ENCODE data around the gene DENND4B. TPM values are rescaled to one million over a fixed set of nuclear protein-coding genes. Genes with fewer than 3 reads are reported as not detected.

DENND4B gene
- total and polyA plus RNA-seq, 4 experiments from 2014 or later: 6.9 to 216 (median 123) TPM

- Mint-ChIP-seq H3K4me3 (peak overlapping the region in 1 of 8 donors; percentile 72), H3K9me3 (no peaks in the 10 kb centered on the region), H3K27me3 (no peaks in the 10 kb centered on the region), H3K36me3 (peaks cover under 1 to 14% of the 10 kb centered on the region in 2 donors), H3K27ac (peak overlapping the region; percentile 73 to 96 (median 85)), H3K4me1 (peaks cover 19 to 54% (median 37%) of the 10 kb centered on the region in 4 donors)
- POLR2A ChIA-PET (ENCODE audit: partially characterized antibody): interaction anchor here (4.0 to 5.1 kb wide), 5 partner anchors 8 to 47 kb away, joined by 56 to 148 read pairs (median 93); partner anchors contain the start of genes CRTC2, DENND4B, GATAD2B and JTB
- Histone ChIP-seq H3K36me3 (ENCODE audit: insufficient read depth, low read length) (peaks cover 14% of the 10 kb centered on the region), H3K4me3 (ENCODE audit: low read length in 2 of 2) (no peak overlapping the region), H3K27me3 (ENCODE audit: insufficient read depth, low read length) (no peaks in the 10 kb centered on the region), H3K27ac (ENCODE audit: low read depth, low read length) (no peak overlapping the region), H3K9me3 (ENCODE audit: control insufficient read depth in 1 of 2, low read length in 2 of 2) (no peaks in the 10 kb centered on the region), H3K4me1 (ENCODE audit: insufficient read depth, low read length) (peaks cover 36% of the 10 kb centered on the region)
- no peak for DNase-seq
- CTCF ChIA-PET (ENCODE audit: partially characterized antibody): interaction anchor here (2.1 to 8.4 kb wide), 4 partner anchors 11 to 23 kb away, joined by 7 to 70 read pairs (median 26); partner anchors contain the start of genes CRTC2, DENND4B and RAB13
- intact Hi-C loops (cut with micrococcal nuclease): no loop called here
Measured at GRCh38 chr1:153968972-153969371, 22.5 kb upstream of the DENND4B start.

- ChIA-PET CTCF (ENCODE audit: partially characterized antibody) (interaction anchor here (0.5 to 8.4 kb wide), 9 partner anchors 8 to 308 kb away, joined by 3 to 70 read pairs (median 7); partner anchors contain the start of genes CRTC2, DENND4B, JTB and RAB13), POLR2A (ENCODE audit: partially characterized antibody) (interaction anchor here (1.2 to 5.1 kb wide), 11 partner anchors 8 to 304 kb away, joined by 3 to 148 read pairs (median 11); partner anchors contain the start of genes CRTC2, DENND4B, GATAD2B and HAX1)
- peak overlapping the region; percentile 29 to 99 (median 96) for H3K27ac Mint-ChIP-seq
- H3K27me3 Mint-ChIP-seq: no peaks in the 10 kb centered on the region
- H3K4me1 Mint-ChIP-seq: peaks cover 24 to 58% (median 42%) of the 10 kb centered on the region in 4 donors
- H3K36me3 Mint-ChIP-seq: peaks cover 0 to 14% of the 10 kb centered on the region in 2 donors
- no peaks in the 10 kb centered on the region for H3K9me3 Mint-ChIP-seq
- H3K36me3 ChIP-seq (ENCODE audit: insufficient read depth, low read length): peaks cover 8% of the 10 kb centered on the region
- H3K27me3 ChIP-seq (ENCODE audit: insufficient read depth, low read length): no peaks in the 10 kb centered on the region
- no peaks in the 10 kb centered on the region for H3K9me3 ChIP-seq (ENCODE audit: control insufficient read depth in 1 of 2, low read length in 2 of 2)
- H3K4me3 ChIP-seq (ENCODE audit: low read length in 2 of 2): no peak overlapping the region
- peak overlapping the region in 5 of 8 donors; percentile 15 to 93 (median 43) for H3K4me3 Mint-ChIP-seq
- no peak for DNase-seq
- peak overlapping the region; percentile 89 for H3K27ac ChIP-seq (ENCODE audit: low read depth, low read length)
- intact Hi-C loops (cut with micrococcal nuclease): no loop called here
- peaks cover 39% of the 10 kb centered on the region for H3K4me1 ChIP-seq (ENCODE audit: insufficient read depth, low read length)
Measured at GRCh38 chr1:153968408-153968807, 21.9 kb upstream of the DENND4B start.

GRCh38 chr1:153968000-153968363 lies 21.5 kb upstream of the DENND4B start:
- peak overlapping the region; percentile 86 to 97 (median 92) for H3K4me3 Mint-ChIP-seq
- H3K4me1 Mint-ChIP-seq: peaks cover 24 to 60% (median 45%) of the 10 kb centered on the region in 4 donors
- H3K36me3 Mint-ChIP-seq: peaks cover 0 to 11% of the 10 kb centered on the region in 2 donors
- peaks cover 39% of the 10 kb centered on the region for H3K4me1 ChIP-seq (ENCODE audit: insufficient read depth, low read length)
- peaks cover 4% of the 10 kb centered on the region for H3K36me3 ChIP-seq (ENCODE audit: insufficient read depth, low read length)
- intact Hi-C loops (cut with micrococcal nuclease): loop anchor here (1.0 kb wide), 4 partner anchors 9 to 45 kb away; partner anchors contain the start of genes CRTC2, DENND4B and JTB
- no peaks in the 10 kb centered on the region for H3K9me3 ChIP-seq (ENCODE audit: control insufficient read depth in 1 of 2, low read length in 2 of 2)
- peak overlapping the region in 1 of 2 donors; percentile 66 for H3K4me3 ChIP-seq (ENCODE audit: low read length in 2 of 2)
- ChIA-PET POLR2A (ENCODE audit: partially characterized antibody) (interaction anchor here (1.0 to 5.1 kb wide), 17 partner anchors 9 to 305 kb away, joined by 3 to 148 read pairs (median 7); partner anchors contain the start of genes CRTC2, DENND4B, GATAD2B and HAX1), CTCF (ENCODE audit: partially characterized antibody) (interaction anchor here (0.5 to 8.4 kb wide), 13 partner anchors 8 to 308 kb away, joined by 3 to 70 read pairs (median 6); partner anchors contain the start of genes CRTC2, DENND4B, GATAD2B and JTB)
- no peaks in the 10 kb centered on the region for H3K27me3 ChIP-seq (ENCODE audit: insufficient read depth, low read length)
- no peaks in the 10 kb centered on the region for H3K9me3 Mint-ChIP-seq
- H3K27me3 Mint-ChIP-seq: no peaks in the 10 kb centered on the region
- DNase-seq: no peak
- H3K27ac ChIP-seq (ENCODE audit: low read depth, low read length): peak overlapping the region; percentile 89
- H3K27ac Mint-ChIP-seq: peak overlapping the region; percentile 95 to 99 (median 96)

GRCh38 chr1:153967107-153967999 lies 20.8 kb upstream of the DENND4B start, which contains the start of gene CREB3L4:
TSS of gene CREB3L4 (plus strand) at chr1:153967902. CDS start at chr1:153968526, 624 bp downstream.
- no peaks in the 10 kb centered on the region for H3K9me3 ChIP-seq (ENCODE audit: control insufficient read depth in 1 of 2, low read length in 2 of 2)
- Mint-ChIP-seq H3K27ac (peak within 1 kb of the TSS; percentile 95 to 99 (median 96)), H3K36me3 (peaks cover 0 to 14% of the 10 kb centered on the region in 2 donors), H3K9me3 (no peaks in the 10 kb centered on the region), H3K4me3 (peak within 1 kb of the TSS; percentile 86 to 97 (median 92)), H3K4me1 (peaks cover 29 to 60% (median 47%) of the 10 kb centered on the region in 4 donors), H3K27me3 (no peaks in the 10 kb centered on the region)
- peaks cover 46% of the 10 kb centered on the region for H3K4me1 ChIP-seq (ENCODE audit: insufficient read depth, low read length)
- CTCF ChIA-PET (ENCODE audit: partially characterized antibody): interaction anchor here (0.5 to 8.4 kb wide), 14 partner anchors 9 to 307 kb away, joined by 3 to 70 read pairs (median 5); partner anchors contain the start of genes CRTC2, DENND4B, GATAD2B and JTB
- H3K27ac ChIP-seq (ENCODE audit: low read depth, low read length): peak within 1 kb of the TSS; percentile 89
- DNase-seq: peak; percentile 82 to 91 (median 87)
- peak within 1 kb of the TSS; percentile 45 to 66 for H3K4me3 ChIP-seq (ENCODE audit: low read length in 2 of 2)
- H3K36me3 ChIP-seq (ENCODE audit: insufficient read depth, low read length): no peaks in the 10 kb centered on the region
- no peaks in the 10 kb centered on the region for H3K27me3 ChIP-seq (ENCODE audit: insufficient read depth, low read length)
- POLR2A ChIA-PET (ENCODE audit: partially characterized antibody): interaction anchor here (0.7 to 5.1 kb wide), 23 partner anchors 9 to 1043 kb away, joined by 3 to 148 read pairs (median 6); partner anchors contain the start of genes CRTC2, DENND4B, GATAD2B and HAX1
- intact Hi-C loops (cut with micrococcal nuclease): loop anchor here (1.0 kb wide), 4 partner anchors 9 to 44 kb away; partner anchors contain the start of genes CRTC2, DENND4B and JTB

- ChIA-PET POLR2A (ENCODE audit: partially characterized antibody) (interaction anchor here (1.1 to 3.3 kb wide), 7 partner anchors 9 to 166 kb away, joined by 3 to 70 read pairs (median 22); partner anchors contain the start of genes DENND4B, GATAD2B, JTB and RPS27), CTCF (ENCODE audit: partially characterized antibody) (interaction anchor here (1.6 to 8.4 kb wide), 5 partner anchors 12 to 40 kb away, joined by 5 to 70 read pairs (median 12); partner anchors contain the start of genes DENND4B, JTB and RAB13)
- Mint-ChIP-seq H3K27me3 (no peaks in the 10 kb centered on the region), H3K4me1 (peaks cover 37 to 64% (median 51%) of the 10 kb centered on the region in 4 donors), H3K27ac (peak overlapping the region; percentile 86 to 98 (median 97)), H3K9me3 (no peaks in the 10 kb centered on the region), H3K36me3 (peaks cover 0 to 26% of the 10 kb centered on the region in 2 donors), H3K4me3 (peak overlapping the region; percentile 90 to 98 (median 94))
- peak overlapping the region; percentile 55 to 80 for H3K4me3 ChIP-seq (ENCODE audit: low read length in 2 of 2)
- H3K4me1 ChIP-seq (ENCODE audit: insufficient read depth, low read length): peaks cover 54% of the 10 kb centered on the region
- no peaks in the 10 kb centered on the region for H3K27me3 ChIP-seq (ENCODE audit: insufficient read depth, low read length)
- peak overlapping the region; percentile 91 for H3K27ac ChIP-seq (ENCODE audit: low read depth, low read length)
- H3K9me3 ChIP-seq (ENCODE audit: control insufficient read depth in 1 of 2, low read length in 2 of 2): no peaks in the 10 kb centered on the region
- H3K36me3 ChIP-seq (ENCODE audit: insufficient read depth, low read length): no peaks in the 10 kb centered on the region
- intact Hi-C loops (cut with micrococcal nuclease): loop anchor here (1.0 kb wide), 1 partner anchor 41 kb away; no protein-coding TSS in a partner anchor
- no peak for DNase-seq
Measured at GRCh38 chr1:153963850-153964331, 17.4 kb upstream of the DENND4B start.

All from CD4-positive, alpha-beta memory T cell (primary cell).